Vagina (tissue), 2 donors: ENCODE results near the gene RASSF8.

Source experiments
- CTCF ChIP-seq, 3 experiments: fragments of 450-650 bp in 2 of 3; fragments of 200-600 bp in 1 of 3; sonication (generic) in 1 of 3; IDR thresholded peaks; one replicate each; pipeline ENCODE4 v1.5.1; 2017 to 2019; ENCODE audit warnings: antibody characterized with exemption in 3 of 3, mild to moderate bottlenecking in 2 of 3, moderate library complexity in 2 of 3
- POLR2AphosphoS5 ChIP-seq, 2 donors: sonication (generic); formaldehyde crosslinking; IDR thresholded peaks; one replicate each; pipeline ENCODE4 v1.9.0; 2017; ENCODE audit warnings: antibody characterized with exemption in 2 of 2, mild to moderate bottlenecking in 2 of 2, low read depth in 1 of 2; ENCODE audit not compliant: insufficient read depth in 1 of 2

- TF ChIP-seq POLR2AphosphoS5 (IDR thresholded peaks at IDR 0.05; ENCODE audit: insufficient read depth in 1 of 2, low read depth in 1 of 2), result no peak
- TF ChIP-seq CTCF (IDR thresholded peaks at IDR 0.05), result no peak
These were observed 110.0 kb downstream of the RASSF8 start for GRCh38 chr12:26068503-26068902.
